GM13977 (cell line): Measurements from ENCODE around the gene ZNF24.

Experiments used
- DNase-seq: peaks from one replicate; pipeline ENCODE4 v3.0.0; 2012; ENCODE audit warnings: low spot score
- in situ Hi-C: fragments of 300-500 bp; cut with MboI; formaldehyde crosslinking; loops from one replicate; pipeline ENCODE4 v1.12.0; 2022; ENCODE audit warnings: low sequenced_read_pairs, low pct_unique_long_range_greater_than_20kb, mixed read lengths, inconsistent platforms; ENCODE audit not compliant: unreplicated experiment
- TF ChIP-seq, protein P1 (sequence below): IDR thresholded peaks from 2 replicates; pipeline ENCODE4 v1.5.1; 2012; ENCODE audit warnings: mild to moderate bottlenecking, control low read depth; ENCODE audit not compliant: insufficient read depth; ENCODE audit errors: extremely low read depth, missing control alignments

The ZNF24 gene

DNA sequence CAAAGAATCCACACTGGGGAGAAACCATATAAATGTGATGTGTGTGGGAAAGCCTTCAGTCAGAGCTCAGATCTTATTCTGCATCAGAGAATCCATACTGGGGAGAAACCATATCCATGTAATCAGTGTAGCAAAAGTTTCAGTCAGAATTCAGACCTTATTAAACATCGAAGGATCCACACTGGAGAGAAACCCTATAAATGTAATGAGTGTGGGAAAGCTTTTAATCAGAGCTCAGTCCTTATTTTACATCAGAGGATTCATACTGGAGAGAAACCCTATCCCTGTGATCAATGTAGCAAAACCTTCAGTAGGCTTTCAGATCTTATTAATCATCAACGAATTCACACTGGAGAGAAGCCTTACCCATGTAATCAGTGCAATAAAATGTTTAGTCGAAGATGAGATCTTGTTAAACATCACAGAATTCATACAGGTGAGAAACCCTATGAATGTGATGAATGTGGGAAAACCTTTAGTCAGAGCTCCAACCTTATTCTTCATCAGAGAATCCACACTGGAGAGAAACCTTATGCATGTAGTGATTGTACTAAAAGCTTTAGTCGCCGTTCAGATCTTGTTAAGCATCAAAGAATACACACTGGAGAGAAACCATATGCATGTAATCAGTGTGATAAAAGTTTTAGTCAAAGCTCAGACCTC, 37.5 kb downstream of the ZNF24 start:
- in situ Hi-C loops: no loop called here
- TF ChIP-seq, protein P1, sequence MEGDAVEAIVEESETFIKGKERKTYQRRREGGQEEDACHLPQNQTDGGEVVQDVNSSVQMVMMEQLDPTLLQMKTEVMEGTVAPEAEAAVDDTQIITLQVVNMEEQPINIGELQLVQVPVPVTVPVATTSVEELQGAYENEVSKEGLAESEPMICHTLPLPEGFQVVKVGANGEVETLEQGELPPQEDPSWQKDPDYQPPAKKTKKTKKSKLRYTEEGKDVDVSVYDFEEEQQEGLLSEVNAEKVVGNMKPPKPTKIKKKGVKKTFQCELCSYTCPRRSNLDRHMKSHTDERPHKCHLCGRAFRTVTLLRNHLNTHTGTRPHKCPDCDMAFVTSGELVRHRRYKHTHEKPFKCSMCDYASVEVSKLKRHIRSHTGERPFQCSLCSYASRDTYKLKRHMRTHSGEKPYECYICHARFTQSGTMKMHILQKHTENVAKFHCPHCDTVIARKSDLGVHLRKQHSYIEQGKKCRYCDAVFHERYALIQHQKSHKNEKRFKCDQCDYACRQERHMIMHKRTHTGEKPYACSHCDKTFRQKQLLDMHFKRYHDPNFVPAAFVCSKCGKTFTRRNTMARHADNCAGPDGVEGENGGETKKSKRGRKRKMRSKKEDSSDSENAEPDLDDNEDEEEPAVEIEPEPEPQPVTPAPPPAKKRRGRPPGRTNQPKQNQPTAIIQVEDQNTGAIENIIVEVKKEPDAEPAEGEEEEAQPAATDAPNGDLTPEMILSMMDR: no peak
- DNase-seq: no peak

- TF ChIP-seq, protein P1: no peak
- in situ Hi-C loops: no loop called here
- DNase-seq: no peak
These were observed 40.6 kb downstream of the ZNF24 start for GRCh38 chr18:35303610-35304009.

DNA sequence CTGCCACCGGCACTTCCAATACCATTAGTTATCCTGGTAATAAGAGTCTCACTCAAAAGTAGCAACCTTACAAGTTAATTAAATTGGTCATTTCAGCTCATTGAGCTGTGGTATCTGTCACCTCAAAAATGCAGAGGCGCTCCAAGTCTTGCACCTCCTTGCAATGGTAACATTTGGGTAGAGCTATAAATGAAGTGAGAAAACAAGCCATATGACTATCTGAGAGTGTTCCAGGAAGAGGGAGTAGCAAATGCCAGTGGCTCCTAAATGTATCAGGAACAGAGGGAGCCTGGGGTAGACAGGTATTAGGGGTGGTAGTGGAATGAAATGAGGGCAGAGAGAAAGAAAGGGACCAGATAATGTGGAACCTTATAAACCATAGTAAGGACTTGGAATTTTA, 48.2 kb downstream of the ZNF24 start:
- in situ Hi-C loops: no loop called here

GRCh38 chr18:35291166-35291565, 53.1 kb downstream of the ZNF24 start:
- no peak for DNase-seq
- in situ Hi-C loops: no loop called here
- TF ChIP-seq, protein P1: no peak

More for the DNA sequence above, 48.2 kb downstream of the ZNF24 start:
- no peak for DNase-seq
- TF ChIP-seq, protein P1: no peak

- TF ChIP-seq, protein P1: no peak
- in situ Hi-C loops: no loop called here
- peak; percentile 89 for DNase-seq
These were observed 54.0 kb downstream of the ZNF24 start, which contains the start of gene ZSCAN30 for GRCh38 chr18:35290094-35290735. Gene ZSCAN30, minus strand, starts transcription at chr18:35290229. Its CDS starts 25,877 bp downstream, at chr18:35264352.

GRCh38 chr18:35289727-35290093, 54.5 kb downstream of the ZNF24 start:
- in situ Hi-C loops: no loop called here
- peak; percentile 32 for DNase-seq
- TF ChIP-seq, protein P1: no peak
